Liver (tissue), 9 donors: ENCODE measurements around the gene TREX2. TPM values are rescaled to one million over a fixed set of nuclear protein-coding genes. Genes with fewer than 3 reads are reported as not detected.

Experiments
- DNase-seq: peaks from one replicate; pipeline ENCODE4 v3.0.0-alpha.2; 2017; ENCODE audit warnings: low spot score
- H3K27ac ChIP-seq, 2 donors: one replicate each; pipeline ENCODE4 v1.7.0; 2013; ENCODE audit warnings: inconsistent platforms in 2 of 2, low read length in 2 of 2, control low read depth in 1 of 2, low read depth in 1 of 2, mild to moderate bottlenecking in 1 of 2
- H3K27me3 ChIP-seq, 4 donors: one replicate each; pipeline versions ENCODE4 v1.6.1 to v1.7.0; 2013; ENCODE audit warnings: low read length in 3 of 4, inconsistent platforms in 1 of 4, mild to moderate bottlenecking in 1 of 4, moderate library complexity in 1 of 4; ENCODE audit not compliant: control insufficient read depth in 4 of 4, insufficient read depth in 4 of 4
- H3K36me3 ChIP-seq, 4 donors: one replicate each; pipeline versions ENCODE4 v1.6.1 to v1.7.0; 2013; ENCODE audit warnings: low read length in 3 of 4, mild to moderate bottlenecking in 3 of 4, low read depth in 1 of 4, moderate library complexity in 1 of 4; ENCODE audit not compliant: control insufficient read depth in 4 of 4, insufficient read depth in 3 of 4
- H3K4me1 ChIP-seq, 4 donors: one replicate each; pipeline versions ENCODE4 v1.6.1 to v1.7.0; 2013; ENCODE audit warnings: low read length in 3 of 4, mild to moderate bottlenecking in 3 of 4, moderate library complexity in 1 of 4; ENCODE audit not compliant: control insufficient read depth in 4 of 4, insufficient read depth in 4 of 4
- H3K4me3 ChIP-seq, 3 donors: one replicate each; pipeline versions ENCODE4 v1.6.1 to v1.7.0; 2013; ENCODE audit warnings: low read length in 3 of 3, control low read depth in 1 of 3, low read depth in 1 of 3, mild to moderate bottlenecking in 1 of 3
- H3K9ac ChIP-seq, 2 donors: one replicate each; pipeline ENCODE4 v1.7.0; 2013; ENCODE audit warnings: low read length in 2 of 2, mild to moderate bottlenecking in 2 of 2, moderate library complexity in 2 of 2, control low read depth in 1 of 2, low read depth in 1 of 2
- H3K9me3 ChIP-seq, 4 donors: one replicate each; pipeline versions ENCODE4 v1.6.1 to v1.7.0; 2013; ENCODE audit warnings: low read length in 3 of 4; ENCODE audit not compliant: control insufficient read depth in 4 of 4
- ATF3 ChIP-seq: IDR thresholded peaks from 2 replicates; pipeline ENCODE4 v1.6.1; 2016; ENCODE audit warnings: antibody characterized with exemption
- CTCF ChIP-seq: fragments of 150-350 bp; IDR thresholded peaks from 2 replicates; pipeline ENCODE4 v1.5.1; 2017; ENCODE audit warnings: improper control_type of control experiment, low read depth, low read length; ENCODE audit not compliant: missing input control
- EGR1 ChIP-seq, 2 donors: IDR thresholded peaks; 2 replicates each; pipeline ENCODE4 v1.6.1; 2016 to 2018; ENCODE audit warnings: antibody characterized with exemption in 2 of 2, low read depth in 2 of 2
- FOXA1 ChIP-seq: IDR thresholded peaks from 2 replicates; pipeline ENCODE4 v1.6.1; 2016; ENCODE audit warnings: antibody characterized with exemption
- FOXA2 ChIP-seq: IDR thresholded peaks from 2 replicates; pipeline ENCODE4 v1.6.1; 2016; ENCODE audit warnings: antibody characterized with exemption
- GABPA ChIP-seq, 2 donors: IDR thresholded peaks in 1 of 2; conservative IDR thresholded peaks in 1 of 2; 2 replicates each; pipeline ENCODE4 v1.6.1; 2016; ENCODE audit warnings: antibody characterized with exemption in 2 of 2, mild to moderate bottlenecking in 1 of 2, moderate library complexity in 1 of 2
- HNF4A ChIP-seq, 2 donors: conservative IDR thresholded peaks; 2 replicates each; pipeline ENCODE4 v1.6.1; 2016; ENCODE audit warnings: antibody characterized with exemption in 2 of 2, mild to moderate bottlenecking in 2 of 2
- HNF4G ChIP-seq: IDR thresholded peaks from 2 replicates; pipeline ENCODE4 v1.6.1; 2016; ENCODE audit warnings: antibody characterized with exemption
- JUND ChIP-seq, 2 donors: IDR thresholded peaks; 2 replicates each; pipeline ENCODE4 v1.6.1; 2016; ENCODE audit warnings: antibody characterized with exemption in 2 of 2
- MAX ChIP-seq: IDR thresholded peaks from 2 replicates; pipeline ENCODE4 v1.6.1; 2016; ENCODE audit warnings: antibody characterized with exemption
- NR2F2 ChIP-seq: IDR thresholded peaks from 2 replicates; pipeline ENCODE4 v1.6.1; 2016; ENCODE audit warnings: antibody characterized with exemption
- RAD21 ChIP-seq, 2 donors: IDR thresholded peaks; 2 replicates each; pipeline ENCODE4 v1.6.1; 2016; ENCODE audit warnings: antibody characterized with exemption in 2 of 2, mild to moderate bottlenecking in 2 of 2
- REST ChIP-seq: IDR thresholded peaks from 2 replicates; pipeline ENCODE4 v1.6.1; 2016; ENCODE audit warnings: antibody characterized with exemption, mild to moderate bottlenecking
- RXRA ChIP-seq, 2 donors: IDR thresholded peaks; 2 replicates each; pipeline ENCODE4 v1.6.1; 2017 to 2018; ENCODE audit warnings: antibody characterized with exemption in 2 of 2, mild to moderate bottlenecking in 1 of 2
- SP1 ChIP-seq: IDR thresholded peaks from 2 replicates; pipeline ENCODE4 v1.6.1; 2018; ENCODE audit warnings: antibody characterized with exemption, mild to moderate bottlenecking
- TAF1 ChIP-seq: conservative IDR thresholded peaks from 2 replicates; pipeline ENCODE4 v1.6.1; 2016; ENCODE audit warnings: antibody characterized with exemption, mild to moderate bottlenecking
- YY1 ChIP-seq: IDR thresholded peaks from 2 replicates; pipeline ENCODE4 v1.6.1; 2016; ENCODE audit warnings: antibody characterized with exemption, mild to moderate bottlenecking
- ZBTB33 ChIP-seq: IDR thresholded peaks from 2 replicates; pipeline ENCODE4 v1.6.1; 2016; ENCODE audit warnings: antibody characterized with exemption
- WGBS: extraction: QIAGEN DNeasy Blood & Tissue Kit; methylation state at CpG from one replicate; pipeline ENCODE4 v1.1.7; 2013; 5-methylcytosine and 5-hydroxymethylcytosine counted together
- polyA plus RNA-seq, 2 donors: library from polyadenylated mRNA; stranded (reverse) in 1 of 2; unstranded in 1 of 2; fragments of 200-250 nt in 1 of 2; fragments of >200 nt in 1 of 2; fragmentation: Nextera tagmentation in 1 of 2; extraction: Ambion mirVana in 1 of 2; gene quantifications; one replicate each; pipeline versions ENCODE4 v1.2.1 to v1.2.3, GENCODE V29; 2013 to 2015
- total RNA-seq, 2 donors: library from RNA; depleted of rRNA; stranded (reverse); fragments of >200 nt; gene quantifications; one replicate each; pipeline ENCODE4 v1.2.3, GENCODE V29; 2014
- donor health status: healthy.
- donor health status: healthy.
- donor health status: healthy.
- donor health status: healthy.
- donor health status: healthy.

Gene TREX2
- total and polyA plus RNA-seq, 4 donors = 0.13 to 1.3 (median 1.2) TPM; not detected in 1

- Histone ChIP-seq H3K9me3 (no peaks in the 10 kb centered on the region), H3K4me1 (peaks cover 4 to 19% (median 10%) of the 10 kb centered on the region in 4 donors), H3K4me3 (peak overlapping the region in 1 of 3 donors; percentile 48), H3K27ac (no peak overlapping the region), H3K27me3 (no peaks in the 10 kb centered on the region), H3K9ac (no peak overlapping the region), H3K36me3 (no peaks in the 10 kb centered on the region)
- DNase-seq = no peak
- WGBS = 52% methylated on average over 12 of the region's 12 CpGs
- TF ChIP-seq JUND (IDR thresholded peaks at IDR 0.05) (no peak), NR2F2 (no peak), ATF3 (no peak), HNF4G (no peak), MAX (no peak), SP1 (no peak), HNF4A (conservative IDR thresholded peaks at IDR 0.05) (no peak), RAD21 (IDR thresholded peaks at IDR 0.05) (no peak), ZBTB33 (no peak), RXRA (IDR thresholded peaks at IDR 0.05) (no peak), FOXA1 (no peak), TAF1 (no peak), FOXA2 (no peak), GABPA (IDR thresholded peaks at IDR 0.05 in 1 of 2, conservative IDR thresholded peaks at IDR 0.05 in 1 of 2) (no peak), YY1 (no peak), CTCF (no peak), REST (no peak), EGR1 (IDR thresholded peaks at IDR 0.05; ENCODE audit: low read depth in 2 of 2) (no peak)
Measured at GRCh38 chrX:153410888-153411254, 35.0 kb downstream of the TREX2 start.
